ENCODE measurements around the gene ABCG8.
"Not testable (repeated sequence)": the region's sequence is repeated elsewhere in the genome, so short reads cannot be mapped to it uniquely, and the experiment has no call there.

ABCG8 gene

GRCh38 chr2:43898838-43899346, 60.1 kb downstream of the ABCG8 start:
- TF ChIP-seq CTCF (IDR thresholded peaks at IDR 0.05; ENCODE audit: poor library complexity, severe bottlenecking) = no peak
- Histone ChIP-seq H3K27ac (ENCODE audit: poor library complexity, severe bottlenecking) (no peak overlapping the region), H3K4me3 (ENCODE audit: severe bottlenecking) (no peak overlapping the region), H3K36me3 (ENCODE audit: low read depth) (peaks cover 89% of the 10 kb centered on the region), H3K9me3 (ENCODE audit: severe bottlenecking) (no peaks in the 10 kb centered on the region), H3K4me1 (ENCODE audit: insufficient read depth, poor library complexity, severe bottlenecking) (no peaks in the 10 kb centered on the region), H3K27me3 (ENCODE audit: insufficient read depth, poor library complexity, severe bottlenecking) (no peaks in the 10 kb centered on the region)
- no peak for ATAC-seq (ENCODE audit: low read depth)
- no peak for DNase-seq (ENCODE audit: low spot score)

GRCh38 chr2:43899589-43899988, 60.8 kb downstream of the ABCG8 start:
- peaks cover 86% of the 10 kb centered on the region for H3K36me3 ChIP-seq (ENCODE audit: low read depth)
- no peaks in the 10 kb centered on the region for H3K27me3 ChIP-seq (ENCODE audit: insufficient read depth, poor library complexity, severe bottlenecking)
- no peak for DNase-seq (ENCODE audit: low spot score)
- no peak overlapping the region for H3K27ac ChIP-seq (ENCODE audit: poor library complexity, severe bottlenecking)
- no peak for TF ChIP-seq CTCF (IDR thresholded peaks at IDR 0.05; ENCODE audit: poor library complexity, severe bottlenecking)
- no peak overlapping the region for H3K4me3 ChIP-seq (ENCODE audit: severe bottlenecking)
- no peaks in the 10 kb centered on the region for H3K9me3 ChIP-seq (ENCODE audit: severe bottlenecking)
- H3K4me1 ChIP-seq (ENCODE audit: insufficient read depth, poor library complexity, severe bottlenecking) = no peaks in the 10 kb centered on the region
- no peak for ATAC-seq (ENCODE audit: low read depth)

GRCh38 chr2:43905371-43905803, 66.6 kb downstream of the ABCG8 start:
- DNase-seq (ENCODE audit: low spot score) (no peak), ATAC-seq (ENCODE audit: low read depth) (no peak)
- Histone ChIP-seq H3K36me3 (ENCODE audit: low read depth) (peaks cover 83% of the 10 kb centered on the region), H3K4me1 (ENCODE audit: insufficient read depth, poor library complexity, severe bottlenecking) (no peaks in the 10 kb centered on the region), H3K4me3 (ENCODE audit: severe bottlenecking) (no peak overlapping the region), H3K9me3 (ENCODE audit: severe bottlenecking) (no peaks in the 10 kb centered on the region), H3K27ac (ENCODE audit: poor library complexity, severe bottlenecking) (no peak overlapping the region), H3K27me3 (ENCODE audit: insufficient read depth, poor library complexity, severe bottlenecking) (no peaks in the 10 kb centered on the region)
- TF ChIP-seq CTCF (IDR thresholded peaks at IDR 0.05; ENCODE audit: poor library complexity, severe bottlenecking) = no peak

GRCh38 chr2:43905871-43906270, 67.1 kb downstream of the ABCG8 start:
- Histone ChIP-seq H3K9me3 (ENCODE audit: severe bottlenecking) (no peaks in the 10 kb centered on the region), H3K27ac (ENCODE audit: poor library complexity, severe bottlenecking) (no peak overlapping the region), H3K27me3 (ENCODE audit: insufficient read depth, poor library complexity, severe bottlenecking) (no peaks in the 10 kb centered on the region), H3K4me3 (ENCODE audit: severe bottlenecking) (no peak overlapping the region), H3K4me1 (ENCODE audit: insufficient read depth, poor library complexity, severe bottlenecking) (no peaks in the 10 kb centered on the region), H3K36me3 (ENCODE audit: low read depth) (peaks cover 83% of the 10 kb centered on the region)
- TF ChIP-seq CTCF (IDR thresholded peaks at IDR 0.05; ENCODE audit: poor library complexity, severe bottlenecking) = no peak
- no peak for DNase-seq (ENCODE audit: low spot score)
- ATAC-seq (ENCODE audit: low read depth) = no peak

- H3K4me3 ChIP-seq (ENCODE audit: severe bottlenecking) = no peak overlapping the region
- no peaks in the 10 kb centered on the region for H3K4me1 ChIP-seq (ENCODE audit: insufficient read depth, poor library complexity, severe bottlenecking)
- DNase-seq (ENCODE audit: low spot score) (no peak), ATAC-seq (ENCODE audit: low read depth) (no peak)
- no peaks in the 10 kb centered on the region for H3K9me3 ChIP-seq (ENCODE audit: severe bottlenecking)
- no peaks in the 10 kb centered on the region for H3K27me3 ChIP-seq (ENCODE audit: insufficient read depth, poor library complexity, severe bottlenecking)
- no peak overlapping the region for H3K27ac ChIP-seq (ENCODE audit: poor library complexity, severe bottlenecking)
- TF ChIP-seq CTCF (IDR thresholded peaks at IDR 0.05; ENCODE audit: poor library complexity, severe bottlenecking) = no peak
- peaks cover 82% of the 10 kb centered on the region for H3K36me3 ChIP-seq (ENCODE audit: low read depth)
Observed at GRCh38 chr2:43906448-43907109, 67.8 kb downstream of the ABCG8 start.

GRCh38 chr2:43911136-43911790, 72.5 kb downstream of the ABCG8 start:
- H3K27ac ChIP-seq (ENCODE audit: poor library complexity, severe bottlenecking); H3K4me3 ChIP-seq (ENCODE audit: severe bottlenecking); DNase-seq (ENCODE audit: low spot score); ATAC-seq (ENCODE audit: low read depth); H3K27me3 ChIP-seq (ENCODE audit: insufficient read depth, poor library complexity, severe bottlenecking); H3K9me3 ChIP-seq (ENCODE audit: severe bottlenecking); H3K4me1 ChIP-seq (ENCODE audit: insufficient read depth, poor library complexity, severe bottlenecking): not testable (repeated sequence)
- peaks cover 90% of the 10 kb centered on the region for H3K36me3 ChIP-seq (ENCODE audit: low read depth)
